K562 (cell line): ENCODE data around the gene PRKAA2. TPM values are rescaled to one million over a fixed set of nuclear protein-coding genes. Genes with fewer than 3 reads are reported as not detected.

ENCODE experiments used
- ATAC-seq: fragments of 200-7000 bp; cut with Tn5 transposase; 3 replicates; pipeline ENCODE4 v1.9.1; 2020; ENCODE audit warnings: moderate library complexity
- BruUV-seq: library from RNA; stranded (reverse); fragments of 400-500 nt; replicated peaks from 2 replicates; lab custom pipeline; 2021; lab: Mats Ljungman, UMichigan
- CTCF ChIA-PET: fragments of 300-600 bp; formaldehyde crosslinking; extraction: SDS; loops from one replicate; lab custom pipeline; 2021; ENCODE audit warnings: low intra/inter-chr PET ratio; lab: Yijun Ruan, JAX
- POLR2A ChIA-PET: fragments of 300-600, 350-650 bp; sonication (Branson Sonifier 250); formaldehyde crosslinking; extraction: SDS; loops from one replicate; lab custom pipeline; 2021; ENCODE audit warnings: antibody characterized with exemption, inconsistent platforms; lab: Yijun Ruan, JAX
- DNase-seq, 4 experiments: peaks; one replicate each; pipeline versions ENCODE4 v3.0.0 to v3.0.0-alpha.2; 2011 to 2018; ENCODE audit warnings: low spot score in 3 of 4, mixed read lengths in 3 of 4; ENCODE audit errors: extremely low read depth in 1 of 4
- FAIRE-seq: peaks from 2 replicates; lab custom pipeline; 2011; peaks lifted over from hg19 to GRCh38; lab: Jason Lieb, UNC
- H2AFZ ChIP-seq: 2 replicates; pipeline ENCODE4 v1.6.0; 2011; ENCODE audit warnings: low read depth, low read length, control low read depth, inconsistent platforms
- H3K27ac ChIP-seq: fragments of 200-600 bp; 3 replicates; pipeline ENCODE4 v1.8.0; 2011; ENCODE audit warnings: low read depth, mild to moderate bottlenecking, control low read depth, inconsistent platforms, low read length, moderate library complexity, mixed read lengths; ENCODE audit errors: extremely low read depth
- H3K27me3 ChIP-seq, 2 experiments: fragments of 300-600 bp in 1 of 2; 2 replicates in 1 of 2; 3 replicates in 1 of 2; pipeline versions ENCODE4 v1.6.0 to v1.8.0; 2011; ENCODE audit warnings: inconsistent platforms in 2 of 2, low read length in 2 of 2, mild to moderate bottlenecking in 1 of 2, mixed read lengths in 1 of 2, moderate library complexity in 1 of 2; ENCODE audit not compliant: control insufficient read depth in 2 of 2, insufficient read depth in 2 of 2
- H3K36me3 ChIP-seq: fragments of 300-600 bp; 3 replicates; pipeline ENCODE4 v1.8.0; 2011; ENCODE audit warnings: mild to moderate bottlenecking, low read length, inconsistent platforms; ENCODE audit not compliant: control insufficient read depth, insufficient read depth
- H3K4me1 ChIP-seq, 2 experiments: fragments of 200-600 bp in 1 of 2; replicated peaks in 1 of 2; 2 replicates in 1 of 2; 3 replicates in 1 of 2; pipeline versions ENCODE4 v1.5.1 to v1.8.0; 2011; ENCODE audit warnings: inconsistent platforms in 2 of 2, low read length in 2 of 2, mild to moderate bottlenecking in 1 of 2, mixed read lengths in 1 of 2, moderate library complexity in 1 of 2; ENCODE audit not compliant: control insufficient read depth in 2 of 2, insufficient read depth in 2 of 2
- H3K4me2 ChIP-seq: 2 replicates; pipeline ENCODE4 v1.6.1; 2011; ENCODE audit warnings: low read length, control low read depth, inconsistent platforms, mixed read lengths; ENCODE audit not compliant: insufficient read depth
- H3K4me3 ChIP-seq: fragments of 200-600 bp; sonication (generic), shearing (Covaris generic); 2 replicates; pipeline ENCODE4 v1.5.1; 2016; ENCODE audit warnings: control low read depth, inconsistent platforms
- H3K79me2 ChIP-seq: fragments of 200-600 bp; 3 replicates; pipeline ENCODE4 v1.8.0; 2011; ENCODE audit warnings: low read length, inconsistent platforms; ENCODE audit not compliant: control insufficient read depth, insufficient read depth
- H3K9ac ChIP-seq, 2 experiments: 2 replicates each; pipeline versions ENCODE4 v1.6.0 to v1.6.1; 2011; ENCODE audit warnings: low read depth in 2 of 2, low read length in 2 of 2, control low read depth in 1 of 2, inconsistent platforms in 1 of 2, mild to moderate bottlenecking in 1 of 2, mixed read lengths in 1 of 2; ENCODE audit not compliant: insufficient read depth in 1 of 2
- H3K9me1 ChIP-seq: one replicate; pipeline ENCODE4 v1.6.0; 2011; ENCODE audit warnings: inconsistent platforms, mild to moderate bottlenecking, low read length, moderate library complexity; ENCODE audit not compliant: control insufficient read depth, insufficient read depth
- H3K9me3 ChIP-seq: replicated peaks from 2 replicates; pipeline ENCODE4 v1.5.1; 2011; ENCODE audit warnings: low read depth, low read length, inconsistent platforms; ENCODE audit not compliant: control insufficient read depth, insufficient read depth
- H4K20me1 ChIP-seq: replicated peaks from 2 replicates; pipeline ENCODE4 v1.6.1; 2011; ENCODE audit warnings: low read length, inconsistent platforms, mixed read lengths; ENCODE audit not compliant: control insufficient read depth, insufficient read depth
- ETS2 ChIP-seq: IDR thresholded peaks from 2 replicates; pipeline ENCODE4 v1.6.1; 2016; ENCODE audit warnings: borderline replicate concordance, missing genetic modification characterization, mild to moderate bottlenecking, moderate library complexity, missing compliant biosample characterization; ENCODE audit not compliant: poor library complexity, severe bottlenecking
- HMBOX1 ChIP-seq: sonication (generic); IDR thresholded peaks from 2 replicates; pipeline ENCODE4 v1.6.1; 2016
- KDM1A ChIP-seq, 2 experiments: fragments of 450-650 bp; IDR thresholded peaks; 2 replicates each; pipeline ENCODE4 v1.6.1; 2016; ENCODE audit warnings: mild to moderate bottlenecking in 2 of 2
- MTA2 ChIP-seq: fragments of 450-650 bp; IDR thresholded peaks from 2 replicates; pipeline ENCODE4 v1.6.1; 2016; ENCODE audit warnings: low read depth
- NBN ChIP-seq: fragments of 450-650 bp; IDR thresholded peaks from 2 replicates; pipeline ENCODE4 v1.6.1; 2016; ENCODE audit warnings: low read depth, mild to moderate bottlenecking
- NFRKB ChIP-seq: fragments of 450-650 bp; IDR thresholded peaks from 2 replicates; pipeline ENCODE4 v1.6.1; 2016; ENCODE audit warnings: low read depth
- POLR3G ChIP-seq: IDR thresholded peaks from 2 replicates; pipeline ENCODE4 v1.6.1; 2011; ENCODE audit not compliant: insufficient read length, insufficient replicate concordance; ENCODE audit errors: extremely low read depth
- PRPF4 ChIP-seq: fragments of 200-400 bp; formaldehyde crosslinking; IDR thresholded peaks from one replicate; pipeline ENCODE4 v1.6.1; 2017; ENCODE audit warnings: low read length, low read depth, mild to moderate bottlenecking; ENCODE audit not compliant: insufficient read depth, poor library complexity, severe bottlenecking
- SRF ChIP-seq, 2 experiments: fragments of 250-450, 450-650 bp in 1 of 2; sonication (Bioruptor Pico) in 1 of 2; sonication (generic) in 1 of 2; formaldehyde crosslinking; IDR thresholded peaks; 2 replicates each; pipeline versions ENCODE4 v1.5.0 to v1.5.1; 2020 to 2022; ENCODE audit warnings: mild to moderate bottlenecking in 1 of 2, missing genetic modification reagents in 1 of 2
- ZEB2 ChIP-seq: fragments of 450-650 bp; IDR thresholded peaks from 2 replicates; pipeline ENCODE4 v1.6.1; 2016
- ZNF280A ChIP-seq: fragments of 450-650 bp; IDR thresholded peaks from 2 replicates; pipeline ENCODE4 v1.6.1; 2018; ENCODE audit warnings: mild to moderate bottlenecking, low read depth; ENCODE audit not compliant: partially characterized antibody
- WGBS: fragments of 100-300 bp; shearing (Covaris generic); methylation state at CpG from one replicate; pipeline ENCODE4 v1.1.6; 2016; ENCODE audit warnings: low coverage, mixed read lengths; ENCODE audit not compliant: insufficient coverage; ENCODE audit errors: missing lambda C conversion rate; 5-methylcytosine and 5-hydroxymethylcytosine counted together
- in situ Hi-C: fragments of 300-500 bp; cut with MboI; formaldehyde crosslinking; loops from 4 replicates; pipeline ENCODE4 v1.15.0; 2018; ENCODE audit warnings: inconsistent platforms, mixed read lengths
- intact Hi-C: fragments of 100-400 bp; cut with micrococcal nuclease; formaldehyde crosslinking; loops from 2 replicates; pipeline ENCODE4 v1.14.2; 2022
- polyA plus RNA-seq, 8 experiments: library from polyadenylated mRNA; depleted of rRNA in 4 of 8; stranded (reverse) in 5 of 8; unstranded in 3 of 8; fragments of >200 nt; fragmentation: Nextera tagmentation in 2 of 8; fragmentation: Illumina TruSeq in 1 of 8; extraction: Ambion mirVana in 2 of 8; extraction: Trizol in 1 of 8; gene quantifications; 2 replicates each; pipeline versions ENCODE4 v1.2.1 to v1.2.3, GENCODE V29; 2011 to 2014; ENCODE audit warnings: inconsistent platforms in 1 of 8, missing spikeins in 1 of 8
- total RNA-seq, 7 experiments: library from RNA; depleted of rRNA in 6 of 7; stranded (reverse); fragments of >200 nt in 6 of 7; fragmentation: Illumina TruSeq in 2 of 7; extraction: Trizol in 2 of 7; gene quantifications; 2 replicates each; pipeline versions ENCODE4 v1.2.1 to v1.2.3, GENCODE V29; 2011 to 2021; ENCODE audit warnings: low replicate concordance in 1 of 7
- TF ChIP-seq, protein P1 (sequence below): IDR thresholded peaks from 2 replicates; pipeline ENCODE4 v1.6.1; 2016; ENCODE audit warnings: missing genetic modification characterization, missing compliant biosample characterization

Gene PRKAA2
- total and polyA plus RNA-seq, 9 of the 15 experiments (the other 6 are each of a cell fraction or from before 2014, with no cell fraction given) = 0.01 TPM; not detected in 8

DNA sequence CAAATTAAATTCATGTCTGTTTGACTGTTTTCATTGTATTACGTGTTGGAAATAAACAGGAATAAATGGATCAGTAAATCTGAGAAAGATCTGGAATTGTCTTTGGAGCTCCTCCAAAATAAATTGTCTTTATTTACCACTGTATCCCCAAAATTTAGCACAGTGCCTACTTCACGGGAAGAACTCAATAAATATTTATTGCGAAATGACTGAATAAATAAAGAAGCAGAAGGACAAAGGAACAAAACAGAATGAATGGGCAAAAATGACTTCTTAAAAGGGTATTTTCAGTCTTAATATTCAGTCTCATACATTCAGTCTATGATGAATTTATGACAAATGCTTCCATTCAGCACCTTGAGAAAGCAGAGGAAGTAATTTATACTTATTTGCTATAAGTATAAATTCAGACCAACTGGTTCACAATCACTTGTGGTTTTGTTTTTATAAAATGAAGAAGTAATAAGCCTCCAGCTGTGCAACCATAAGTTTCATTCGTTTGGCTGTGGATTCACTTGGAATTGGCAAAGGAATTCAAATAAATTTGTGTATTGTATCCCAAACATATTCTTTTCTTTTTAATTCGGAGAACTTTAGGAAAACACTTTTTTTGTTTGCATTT, 19.2 kb upstream of the PRKAA2 start:
- H3K36me3 ChIP-seq = no peaks in the 10 kb centered on the region
- no peak overlapping the region for H3K4me3 ChIP-seq
- CTCF ChIA-PET = no interaction called here
- no peaks in the 10 kb centered on the region for H4K20me1 ChIP-seq
- no peaks in the 10 kb centered on the region for H3K4me1 ChIP-seq
- DNase-seq = no peak
- ATAC-seq = no peak
- H3K79me2 ChIP-seq = no peaks in the 10 kb centered on the region
- H2AFZ ChIP-seq = no peak overlapping the region
- H3K27ac ChIP-seq = no peak overlapping the region
- no peaks in the 10 kb centered on the region for H3K27me3 ChIP-seq
- in situ Hi-C loops = no loop called here
- no TSS peak for BruUV-seq
- H3K9me3 ChIP-seq = no peaks in the 10 kb centered on the region
- no peak overlapping the region for H3K9ac ChIP-seq
- H3K4me2 ChIP-seq = no peak overlapping the region
- H3K9me1 ChIP-seq = no peaks in the 10 kb centered on the region
- 0% methylated on average over 5 of the region's 5 CpGs for WGBS
- TF ChIP-seq ZEB2 (no peak), SRF (CRISPR knock-in tag; IDR thresholded peaks at IDR 0.05) (no peak)
- intact Hi-C loops = no loop called here
- FAIRE-seq = no peak
- POLR2A ChIA-PET = no interaction called here

DNA sequence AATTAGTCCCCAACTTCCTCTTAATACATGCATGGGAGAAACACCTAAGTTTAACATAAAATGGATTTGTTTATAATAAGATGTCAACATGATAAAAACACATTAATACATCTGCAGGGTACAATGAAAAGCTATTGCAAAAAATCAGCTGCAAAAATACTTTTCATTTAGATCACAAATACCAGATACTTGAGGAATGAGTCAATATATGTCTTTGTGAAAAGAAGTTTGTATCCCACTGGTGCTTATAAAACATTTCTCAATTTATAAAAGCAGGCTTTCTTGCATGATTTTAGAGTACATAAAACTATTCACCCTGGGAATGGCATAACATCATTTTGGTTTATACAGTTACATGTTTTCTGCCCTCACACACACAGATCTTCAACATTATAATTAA, 18.6 kb upstream of the PRKAA2 start:
- CTCF ChIA-PET = no interaction called here
- POLR2A ChIA-PET = no interaction called here
- Histone ChIP-seq H3K4me1 (no peaks in the 10 kb centered on the region), H3K9ac (no peak overlapping the region), H3K27ac (no peak overlapping the region), H3K27me3 (no peaks in the 10 kb centered on the region), H3K79me2 (no peaks in the 10 kb centered on the region), H2AFZ (no peak overlapping the region), H4K20me1 (no peaks in the 10 kb centered on the region), H3K4me3 (no peak overlapping the region), H3K9me1 (no peaks in the 10 kb centered on the region), H3K4me2 (no peak overlapping the region), H3K9me3 (no peaks in the 10 kb centered on the region), H3K36me3 (no peaks in the 10 kb centered on the region)
- BruUV-seq = no TSS peak
- FAIRE-seq (no peak), DNase-seq (no peak), ATAC-seq (no peak)
- intact Hi-C loops (no loop called here), in situ Hi-C loops (no loop called here)
- no peak for TF ChIP-seq ZNF280A
- TF ChIP-seq HMBOX1 = no peak
- TF ChIP-seq KDM1A (IDR thresholded peaks at IDR 0.05) = no peak
- TF ChIP-seq PRPF4 = no peak
- TF ChIP-seq POLR3G = no peak
- TF ChIP-seq ETS2 = no peak
- TF ChIP-seq NFRKB = no peak
- TF ChIP-seq, protein P1, sequence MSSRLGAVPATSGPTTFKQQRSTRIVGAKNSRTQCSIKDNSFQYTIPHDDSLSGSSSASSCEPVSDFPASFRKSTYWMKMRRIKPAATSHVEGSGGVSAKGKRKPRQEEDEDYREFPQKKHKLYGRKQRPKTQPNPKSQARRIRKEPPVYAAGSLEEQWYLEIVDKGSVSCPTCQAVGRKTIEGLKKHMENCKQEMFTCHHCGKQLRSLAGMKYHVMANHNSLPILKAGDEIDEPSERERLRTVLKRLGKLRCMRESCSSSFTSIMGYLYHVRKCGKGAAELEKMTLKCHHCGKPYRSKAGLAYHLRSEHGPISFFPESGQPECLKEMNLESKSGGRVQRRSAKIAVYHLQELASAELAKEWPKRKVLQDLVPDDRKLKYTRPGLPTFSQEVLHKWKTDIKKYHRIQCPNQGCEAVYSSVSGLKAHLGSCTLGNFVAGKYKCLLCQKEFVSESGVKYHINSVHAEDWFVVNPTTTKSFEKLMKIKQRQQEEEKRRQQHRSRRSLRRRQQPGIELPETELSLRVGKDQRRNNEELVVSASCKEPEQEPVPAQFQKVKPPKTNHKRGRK (tag) = no peak
- no peak for TF ChIP-seq NBN
- no peak for TF ChIP-seq MTA2
